ENCODE measurements around the gene LSM7. TPM values are rescaled to one million over a fixed set of nuclear protein-coding genes. Genes with fewer than 3 reads are reported as not detected.

Gene LSM7
- total and polyA plus RNA-seq, 2 of the 13 experiments (the other 11 are each of a cell fraction or from before 2014, with no cell fraction given), result 140 to 205 TPM

DNA sequence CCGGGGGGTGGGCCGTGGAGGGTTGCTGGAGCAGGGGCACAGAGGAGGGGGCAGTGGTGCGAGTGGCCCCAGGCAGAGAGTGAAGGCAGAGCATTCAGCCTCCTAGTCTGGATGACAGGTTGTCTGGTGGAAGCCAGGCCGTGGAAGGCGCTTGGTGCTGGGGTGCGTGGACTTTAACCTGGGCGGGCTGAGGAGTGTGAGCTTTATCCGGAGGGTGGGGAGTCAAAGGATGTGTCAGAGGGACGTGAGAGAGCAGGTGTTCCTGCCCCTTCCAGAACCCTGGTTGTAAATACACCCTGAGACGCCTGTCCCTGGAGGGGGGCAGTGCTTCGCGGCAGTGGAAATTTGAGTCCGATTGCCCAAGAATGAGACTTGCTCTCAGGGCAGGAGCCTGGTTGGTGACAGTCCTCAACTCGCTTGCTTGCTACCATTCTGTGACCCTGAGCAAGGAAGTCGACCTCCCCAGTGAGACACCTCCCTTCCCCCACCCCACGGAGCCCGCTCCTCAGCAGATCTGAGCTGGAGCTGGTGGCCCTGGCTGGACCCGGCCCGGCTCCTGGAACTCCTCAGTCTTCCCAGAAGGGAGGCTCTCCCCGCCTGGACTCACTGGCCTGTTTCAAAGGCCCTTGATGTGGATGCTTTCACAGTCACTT, 2.4 kb upstream of the LSM7 start (continued):
- TF ChIP-seq ARNT2 (CRISPR knock-in tag; IDR thresholded peaks at IDR 0.05; ENCODE audit: low read depth) (no peak), GATAD2A (CRISPR knock-in tag; IDR thresholded peaks at IDR 0.05) (peak; percentile 77), ZC3H4 (CRISPR knock-in tag; IDR thresholded peaks at IDR 0.05; ENCODE audit: borderline replicate concordance) (no peak), ZNF552 (CRISPR knock-in tag; IDR thresholded peaks at IDR 0.05; ENCODE audit: borderline replicate concordance) (no peak), RELA (CRISPR knock-in tag; IDR thresholded peaks at IDR 0.05) (no peak), MBNL3 (CRISPR knock-in tag; conservative IDR thresholded peaks at IDR 0.05) (no peak), ZNF124 (CRISPR knock-in tag; IDR thresholded peaks at IDR 0.05) (0 out of 2 replicates have a peak, but pooled peaks have one; percentile 63), ASH2L (IDR thresholded peaks at IDR 0.05; ENCODE audit: insufficient read length, low read depth, low read length) (no peak), SIX1 (CRISPR knock-in tag; IDR thresholded peaks at IDR 0.05; ENCODE audit: borderline replicate concordance) (peak; percentile 57; the same call in 1 of the 2 replicates), ONECUT2 (CRISPR knock-in tag; IDR thresholded peaks at IDR 0.05) (no peak), CTCF (CRISPR knock-in tag; IDR thresholded peaks at IDR 0.05) (peak; percentile 11; the same call in 1 of the 2 replicates), ZBTB1 (CRISPR knock-in tag; IDR thresholded peaks at IDR 0.05; ENCODE audit: borderline replicate concordance) (no peak), ZNF468 (CRISPR knock-in tag; IDR thresholded peaks at IDR 0.05) (no peak), ZNF121 (CRISPR knock-in tag; IDR thresholded peaks at IDR 0.05) (peak; percentile 15; the same call in 1 of the 2 replicates)
- TF ChIP-seq, protein P1, sequence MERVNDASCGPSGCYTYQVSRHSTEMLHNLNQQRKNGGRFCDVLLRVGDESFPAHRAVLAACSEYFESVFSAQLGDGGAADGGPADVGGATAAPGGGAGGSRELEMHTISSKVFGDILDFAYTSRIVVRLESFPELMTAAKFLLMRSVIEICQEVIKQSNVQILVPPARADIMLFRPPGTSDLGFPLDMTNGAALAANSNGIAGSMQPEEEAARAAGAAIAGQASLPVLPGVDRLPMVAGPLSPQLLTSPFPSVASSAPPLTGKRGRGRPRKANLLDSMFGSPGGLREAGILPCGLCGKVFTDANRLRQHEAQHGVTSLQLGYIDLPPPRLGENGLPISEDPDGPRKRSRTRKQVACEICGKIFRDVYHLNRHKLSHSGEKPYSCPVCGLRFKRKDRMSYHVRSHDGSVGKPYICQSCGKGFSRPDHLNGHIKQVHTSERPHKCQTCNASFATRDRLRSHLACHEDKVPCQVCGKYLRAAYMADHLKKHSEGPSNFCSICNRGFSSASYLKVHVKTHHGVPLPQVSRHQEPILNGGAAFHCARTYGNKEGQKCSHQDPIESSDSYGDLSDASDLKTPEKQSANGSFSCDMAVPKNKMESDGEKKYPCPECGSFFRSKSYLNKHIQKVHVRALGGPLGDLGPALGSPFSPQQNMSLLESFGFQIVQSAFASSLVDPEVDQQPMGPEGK (CRISPR knock-in tag; IDR thresholded peaks at IDR 0.05), result peak; percentile 89
- TF ChIP-seq, protein P2, sequence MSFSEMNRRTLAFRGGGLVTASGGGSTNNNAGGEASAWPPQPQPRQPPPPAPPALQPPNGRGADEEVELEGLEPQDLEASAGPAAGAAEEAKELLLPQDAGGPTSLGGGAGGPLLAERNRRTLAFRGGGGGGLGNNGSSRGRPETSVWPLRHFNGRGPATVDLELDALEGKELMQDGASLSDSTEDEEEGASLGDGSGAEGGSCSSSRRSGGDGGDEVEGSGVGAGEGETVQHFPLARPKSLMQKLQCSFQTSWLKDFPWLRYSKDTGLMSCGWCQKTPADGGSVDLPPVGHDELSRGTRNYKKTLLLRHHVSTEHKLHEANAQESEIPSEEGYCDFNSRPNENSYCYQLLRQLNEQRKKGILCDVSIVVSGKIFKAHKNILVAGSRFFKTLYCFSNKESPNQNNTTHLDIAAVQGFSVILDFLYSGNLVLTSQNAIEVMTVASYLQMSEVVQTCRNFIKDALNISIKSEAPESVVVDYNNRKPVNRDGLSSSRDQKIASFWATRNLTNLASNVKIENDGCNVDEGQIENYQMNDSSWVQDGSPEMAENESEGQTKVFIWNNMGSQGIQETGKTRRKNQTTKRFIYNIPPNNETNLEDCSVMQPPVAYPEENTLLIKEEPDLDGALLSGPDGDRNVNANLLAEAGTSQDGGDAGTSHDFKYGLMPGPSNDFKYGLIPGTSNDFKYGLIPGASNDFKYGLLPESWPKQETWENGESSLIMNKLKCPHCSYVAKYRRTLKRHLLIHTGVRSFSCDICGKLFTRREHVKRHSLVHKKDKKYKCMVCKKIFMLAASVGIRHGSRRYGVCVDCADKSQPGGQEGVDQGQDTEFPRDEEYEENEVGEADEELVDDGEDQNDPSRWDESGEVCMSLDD (CRISPR knock-in tag; IDR thresholded peaks at IDR 0.05; ENCODE audit: borderline replicate concordance), result peak; percentile 81; the same call in 1 of the 2 replicates
- TF ChIP-seq, protein P3, sequence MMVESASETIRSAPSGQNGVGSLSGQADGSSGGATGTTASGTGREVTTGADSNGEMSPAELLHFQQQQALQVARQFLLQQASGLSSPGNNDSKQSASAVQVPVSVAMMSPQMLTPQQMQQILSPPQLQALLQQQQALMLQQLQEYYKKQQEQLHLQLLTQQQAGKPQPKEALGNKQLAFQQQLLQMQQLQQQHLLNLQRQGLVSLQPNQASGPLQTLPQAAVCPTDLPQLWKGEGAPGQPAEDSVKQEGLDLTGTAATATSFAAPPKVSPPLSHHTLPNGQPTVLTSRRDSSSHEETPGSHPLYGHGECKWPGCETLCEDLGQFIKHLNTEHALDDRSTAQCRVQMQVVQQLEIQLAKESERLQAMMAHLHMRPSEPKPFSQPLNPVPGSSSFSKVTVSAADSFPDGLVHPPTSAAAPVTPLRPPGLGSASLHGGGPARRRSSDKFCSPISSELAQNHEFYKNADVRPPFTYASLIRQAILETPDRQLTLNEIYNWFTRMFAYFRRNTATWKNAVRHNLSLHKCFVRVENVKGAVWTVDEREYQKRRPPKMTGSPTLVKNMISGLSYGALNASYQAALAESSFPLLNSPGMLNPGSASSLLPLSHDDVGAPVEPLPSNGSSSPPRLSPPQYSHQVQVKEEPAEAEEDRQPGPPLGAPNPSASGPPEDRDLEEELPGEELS (CRISPR knock-in tag; IDR thresholded peaks at IDR 0.05), result no peak
- TF ChIP-seq, protein P4, sequence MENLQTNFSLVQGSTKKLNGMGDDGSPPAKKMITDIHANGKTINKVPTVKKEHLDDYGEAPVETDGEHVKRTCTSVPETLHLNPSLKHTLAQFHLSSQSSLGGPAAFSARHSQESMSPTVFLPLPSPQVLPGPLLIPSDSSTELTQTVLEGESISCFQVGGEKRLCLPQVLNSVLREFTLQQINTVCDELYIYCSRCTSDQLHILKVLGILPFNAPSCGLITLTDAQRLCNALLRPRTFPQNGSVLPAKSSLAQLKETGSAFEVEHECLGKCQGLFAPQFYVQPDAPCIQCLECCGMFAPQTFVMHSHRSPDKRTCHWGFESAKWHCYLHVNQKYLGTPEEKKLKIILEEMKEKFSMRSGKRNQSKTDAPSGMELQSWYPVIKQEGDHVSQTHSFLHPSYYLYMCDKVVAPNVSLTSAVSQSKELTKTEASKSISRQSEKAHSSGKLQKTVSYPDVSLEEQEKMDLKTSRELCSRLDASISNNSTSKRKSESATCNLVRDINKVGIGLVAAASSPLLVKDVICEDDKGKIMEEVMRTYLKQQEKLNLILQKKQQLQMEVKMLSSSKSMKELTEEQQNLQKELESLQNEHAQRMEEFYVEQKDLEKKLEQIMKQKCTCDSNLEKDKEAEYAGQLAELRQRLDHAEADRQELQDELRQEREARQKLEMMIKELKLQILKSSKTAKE (CRISPR knock-in tag; IDR thresholded peaks at IDR 0.05; ENCODE audit: borderline replicate concordance), result no peak; the same call in 1 of the 2 replicates

Data from HepG2 (cell line).